ENCODE results near the gene ST3GAL2.
A peak's percentile ranks its signal among the peaks of the same experiment; 100 is the strongest.
"Not testable (repeated sequence)": the region's sequence is repeated elsewhere in the genome, so short reads cannot be mapped to it uniquely, and the experiment has no call there.

The ST3GAL2 gene

DNA sequence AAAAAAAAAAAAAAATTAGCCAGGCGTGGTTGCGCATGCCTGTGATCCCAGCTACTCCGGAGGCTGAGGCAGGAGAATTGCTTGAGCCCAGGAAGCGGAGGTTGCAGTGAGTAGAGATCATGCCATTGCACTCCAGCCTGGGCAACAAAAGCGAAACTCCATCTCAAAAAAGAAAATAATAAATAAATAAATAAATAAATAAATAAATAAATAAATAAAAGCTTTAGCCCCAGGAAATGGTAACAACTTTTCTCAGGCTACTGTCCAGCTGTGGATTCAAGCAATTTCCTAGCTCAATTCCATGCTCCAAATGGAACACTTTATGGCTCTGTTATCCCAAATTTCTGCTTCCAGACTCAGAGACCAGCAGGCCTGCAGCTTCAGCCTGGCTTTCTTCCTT, 25.3 kb downstream of the ST3GAL2 start:
- DNase-seq: not testable (repeated sequence)

- DNase-seq: no peak
Observed at GRCh38 chr16:70412385-70412784, 26.5 kb downstream of the ST3GAL2 start.

- DNase-seq: peak; percentile 63 to 70
Observed at GRCh38 chr16:70410734-70411133, 28.2 kb downstream of the ST3GAL2 start.

DNA sequence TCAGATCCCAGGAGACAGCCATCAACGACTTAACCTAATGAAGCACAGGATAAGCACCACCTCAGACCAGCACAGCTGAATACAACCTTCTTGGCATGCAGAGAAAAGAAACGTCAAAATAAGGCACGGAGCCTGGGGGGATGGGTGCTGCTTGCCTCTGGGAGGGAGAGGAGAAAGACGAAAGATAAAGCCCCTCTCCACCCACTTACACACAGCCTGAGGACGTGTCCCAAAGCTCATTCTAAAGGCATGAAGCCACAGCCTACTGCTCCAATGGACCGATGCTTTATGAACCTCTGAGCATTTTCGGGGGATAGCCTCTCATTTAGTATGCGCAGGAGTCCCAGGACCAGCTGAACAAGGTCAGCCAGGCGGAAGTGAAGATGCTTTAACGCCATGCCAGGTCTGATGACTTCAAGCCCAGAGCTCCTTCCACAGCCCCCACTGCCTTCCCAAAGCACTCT, 31.1 kb downstream of the ST3GAL2 start:
- DNase-seq: no peak

DNA sequence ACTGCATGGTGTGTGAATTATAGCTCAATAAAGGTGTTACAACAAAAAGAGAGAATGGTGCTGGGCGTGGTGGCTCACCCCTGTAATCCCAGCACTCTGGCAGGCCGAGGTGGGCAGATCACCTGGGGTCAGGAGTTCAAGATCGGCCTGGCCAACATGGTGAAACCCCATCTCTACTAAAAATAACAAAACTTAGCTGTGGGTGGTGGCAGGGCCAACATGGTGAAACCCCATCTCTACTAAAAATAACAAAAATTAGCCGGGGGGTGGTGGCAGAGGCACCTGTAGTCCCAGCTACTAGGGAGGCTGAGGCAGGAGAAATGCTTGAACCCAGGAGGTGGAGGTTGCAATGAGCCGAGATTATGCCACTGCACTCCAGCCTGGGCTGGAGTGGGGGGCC, 32.8 kb downstream of the ST3GAL2 start:
- not testable (repeated sequence) for DNase-seq

DNA sequence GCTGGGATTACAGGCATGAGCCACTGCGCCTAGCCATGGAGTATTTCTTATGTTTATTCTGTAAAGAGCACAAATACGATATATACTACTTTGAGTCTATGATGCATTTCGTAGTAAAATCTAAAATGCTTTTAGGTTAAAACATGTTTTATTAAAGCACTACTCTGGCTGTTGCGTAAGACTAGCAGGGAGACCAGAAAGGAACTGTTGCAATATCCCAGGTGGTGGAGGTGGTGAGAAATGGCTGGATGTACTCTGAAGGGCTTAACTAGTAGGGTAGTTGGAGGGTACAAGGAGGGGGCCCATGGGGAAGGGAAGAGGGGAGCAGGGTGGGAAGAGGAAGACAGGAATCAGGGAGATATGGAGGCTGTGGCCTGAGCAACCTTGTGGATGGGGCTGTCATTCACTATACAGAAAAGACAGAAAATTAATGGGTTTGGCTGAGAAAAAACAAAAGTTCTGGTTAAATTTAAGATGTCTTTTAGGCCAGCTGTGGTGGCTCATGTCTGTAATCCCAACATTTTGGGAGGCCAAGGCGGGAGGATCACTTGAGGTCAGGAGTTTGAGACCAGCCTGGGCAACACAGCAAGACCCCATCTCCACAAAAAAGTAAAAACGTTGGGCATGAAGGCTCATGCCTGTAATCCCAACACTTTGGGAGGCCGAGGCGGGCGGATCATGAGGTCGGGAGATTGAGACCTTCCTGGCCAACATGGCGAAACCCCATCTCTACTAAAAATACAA, 35.8 kb downstream of the ST3GAL2 start:
- no peak for DNase-seq

DNA sequence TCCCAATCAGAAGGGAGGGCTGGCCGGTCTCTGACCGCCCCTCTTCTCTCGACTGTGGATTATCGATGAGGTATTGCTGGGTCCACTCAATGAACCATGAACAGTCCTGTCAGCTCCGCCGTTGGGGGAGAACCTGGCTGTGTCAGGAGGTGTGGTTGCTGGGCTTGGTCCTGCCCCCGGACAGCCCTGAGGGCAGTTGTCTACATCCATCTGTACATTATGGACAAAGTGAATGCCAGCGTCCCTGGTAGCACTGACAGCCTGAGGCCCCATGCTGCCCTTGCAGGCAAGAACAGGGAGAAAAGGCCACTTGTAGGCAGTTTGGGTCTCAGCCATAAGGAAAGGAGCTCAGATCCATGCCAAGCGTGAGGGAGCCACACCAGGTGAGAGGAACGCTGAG, 38.9 kb downstream of the ST3GAL2 start:
- no peak for DNase-seq

DNA sequence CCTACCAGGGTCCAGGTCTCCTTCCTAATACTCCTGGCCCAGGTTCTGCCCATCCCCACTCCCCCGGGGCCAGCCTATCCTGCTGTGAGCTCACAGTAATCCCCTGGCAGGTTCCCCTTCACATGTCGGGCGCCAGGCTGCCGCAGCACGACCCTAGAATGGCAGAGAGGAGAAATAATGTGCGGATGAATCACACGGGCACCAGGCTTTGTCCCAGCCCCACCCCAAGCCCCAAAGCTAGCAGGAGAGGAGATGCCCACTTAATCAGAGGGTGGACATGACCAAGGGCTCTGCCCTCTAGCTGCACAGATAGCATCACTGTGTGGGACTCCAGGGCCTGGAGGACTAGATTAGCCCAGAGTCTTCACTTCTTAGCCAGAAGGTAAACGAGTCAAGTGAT, 39.5 kb downstream of the ST3GAL2 start:
- DNase-seq: no peak

GRCh38 chr16:70398177-70398743, 40.6 kb downstream of the ST3GAL2 start:
- DNase-seq: no peak

GRCh38 chr16:70396246-70396904, 42.5 kb downstream of the ST3GAL2 start:
- DNase-seq: peak in 1 of 2 experiments; percentile 77

GRCh38 chr16:70395345-70395901, 43.5 kb downstream of the ST3GAL2 start:
- DNase-seq: no peak

DNA sequence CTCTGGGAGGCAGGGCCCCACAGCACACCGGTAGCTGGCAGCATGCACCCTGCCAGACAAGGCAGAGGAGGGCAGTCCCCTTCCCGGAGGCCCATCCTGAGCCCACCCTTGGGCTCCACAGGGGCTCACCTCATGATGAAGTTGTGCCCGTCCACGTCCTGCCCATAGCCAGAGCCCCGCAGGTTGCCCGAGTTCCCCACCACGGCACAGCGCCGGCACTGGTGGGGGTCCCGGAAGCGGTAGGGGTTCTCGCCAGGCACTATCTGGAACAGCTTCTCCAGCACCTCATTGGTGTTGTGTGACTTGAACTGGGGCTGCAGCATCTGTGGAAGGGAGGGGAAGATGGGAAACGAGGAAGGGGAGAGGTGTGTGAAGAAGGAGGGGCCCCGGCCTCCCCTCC, 44.0 kb downstream of the ST3GAL2 start:
- DNase-seq: no peak

- DNase-seq: no peak
Observed at GRCh38 chr16:70393662-70394061, 45.2 kb downstream of the ST3GAL2 start.

DNA sequence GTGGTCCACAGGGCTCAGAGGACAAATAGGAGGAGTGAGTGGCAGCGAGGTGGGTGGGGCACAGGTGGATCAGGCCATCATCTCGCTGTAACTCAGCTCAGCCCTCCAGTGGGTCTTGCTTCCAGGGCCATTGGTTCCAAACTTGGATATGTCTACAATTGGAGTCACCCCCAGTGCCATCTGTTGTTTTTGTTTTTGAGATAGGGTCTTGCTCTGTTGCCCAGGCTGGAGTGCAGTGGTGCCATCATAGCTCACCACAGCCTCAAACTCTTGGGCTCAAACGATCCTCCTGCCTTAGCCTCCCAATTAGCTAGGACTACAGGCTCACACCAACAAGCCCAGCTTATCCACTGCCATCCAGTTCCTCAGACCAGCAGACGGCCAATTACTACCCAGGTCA, 46.3 kb downstream of the ST3GAL2 start:
- no peak for DNase-seq

GRCh38 chr16:70391881-70392481, 46.9 kb downstream of the ST3GAL2 start:
- peak in 1 of 2 experiments; percentile 44 for DNase-seq

- DNase-seq: no peak
Observed at GRCh38 chr16:70391446-70391845, 47.5 kb downstream of the ST3GAL2 start.

GRCh38 chr16:70390774-70391173, 48.1 kb downstream of the ST3GAL2 start:
- no peak for DNase-seq

DNA sequence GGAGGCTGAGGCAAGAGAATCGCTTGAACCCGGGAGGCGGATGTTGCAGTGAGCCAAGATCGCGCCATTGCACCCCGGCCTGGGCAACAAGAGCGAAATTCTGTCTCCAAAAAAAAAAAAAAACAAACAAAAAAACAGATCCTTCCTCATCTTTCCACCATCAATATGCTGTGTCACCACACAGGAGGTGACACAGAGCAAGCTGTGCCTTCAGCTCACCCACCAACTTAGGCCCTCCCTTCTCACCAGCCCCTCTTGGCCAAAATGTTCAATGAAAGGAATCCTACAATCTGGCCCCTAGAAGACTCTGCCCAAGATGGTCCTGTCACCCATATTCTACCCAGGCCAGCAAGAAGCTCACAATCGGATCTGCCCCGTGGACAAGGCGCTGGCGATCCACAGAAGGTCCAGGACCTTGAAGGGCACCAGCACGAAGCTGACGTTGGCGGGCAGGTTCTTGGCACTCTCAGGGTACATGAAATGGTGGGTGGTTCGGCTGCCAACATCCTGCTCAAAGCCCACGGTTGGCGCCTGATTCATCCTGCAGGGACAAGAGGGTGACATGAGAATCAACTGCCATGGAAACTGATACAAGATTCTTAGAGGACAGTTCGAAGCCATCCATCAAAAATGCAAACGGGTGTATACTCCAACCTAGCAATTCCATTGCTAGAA, 50.8 kb downstream of the ST3GAL2 start:
- DNase-seq: no peak

- not testable (repeated sequence) for DNase-seq
Observed at GRCh38 chr16:70386289-70386986, 52.5 kb downstream of the ST3GAL2 start.

DNA sequence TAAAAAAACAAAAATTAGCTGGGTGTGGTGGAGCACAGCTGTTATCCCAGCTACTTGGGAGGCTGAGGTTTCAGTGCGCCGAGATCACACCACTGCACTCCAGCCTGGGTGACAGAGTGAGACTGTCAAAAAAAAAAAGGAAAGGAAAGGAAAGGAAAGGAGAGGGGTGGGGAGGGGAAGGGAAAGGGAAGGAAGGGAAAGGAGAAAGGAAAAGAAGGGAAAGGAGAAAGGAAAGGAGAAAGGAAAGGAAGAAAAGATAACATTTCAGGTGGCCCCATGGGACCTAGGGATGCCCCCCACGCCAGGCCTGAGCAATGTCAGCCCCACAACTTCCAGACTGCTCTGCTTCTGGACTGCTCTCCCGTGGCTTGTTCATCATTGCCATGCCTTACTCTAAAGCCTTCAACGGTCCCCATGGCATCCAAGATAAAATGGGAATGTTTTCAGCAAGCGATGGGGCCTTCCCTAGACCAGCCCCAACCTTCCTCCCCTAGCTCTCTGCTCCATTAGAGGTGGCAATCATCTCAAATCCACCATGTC, 55.4 kb downstream of the ST3GAL2 start:
- no peak for DNase-seq

DNA sequence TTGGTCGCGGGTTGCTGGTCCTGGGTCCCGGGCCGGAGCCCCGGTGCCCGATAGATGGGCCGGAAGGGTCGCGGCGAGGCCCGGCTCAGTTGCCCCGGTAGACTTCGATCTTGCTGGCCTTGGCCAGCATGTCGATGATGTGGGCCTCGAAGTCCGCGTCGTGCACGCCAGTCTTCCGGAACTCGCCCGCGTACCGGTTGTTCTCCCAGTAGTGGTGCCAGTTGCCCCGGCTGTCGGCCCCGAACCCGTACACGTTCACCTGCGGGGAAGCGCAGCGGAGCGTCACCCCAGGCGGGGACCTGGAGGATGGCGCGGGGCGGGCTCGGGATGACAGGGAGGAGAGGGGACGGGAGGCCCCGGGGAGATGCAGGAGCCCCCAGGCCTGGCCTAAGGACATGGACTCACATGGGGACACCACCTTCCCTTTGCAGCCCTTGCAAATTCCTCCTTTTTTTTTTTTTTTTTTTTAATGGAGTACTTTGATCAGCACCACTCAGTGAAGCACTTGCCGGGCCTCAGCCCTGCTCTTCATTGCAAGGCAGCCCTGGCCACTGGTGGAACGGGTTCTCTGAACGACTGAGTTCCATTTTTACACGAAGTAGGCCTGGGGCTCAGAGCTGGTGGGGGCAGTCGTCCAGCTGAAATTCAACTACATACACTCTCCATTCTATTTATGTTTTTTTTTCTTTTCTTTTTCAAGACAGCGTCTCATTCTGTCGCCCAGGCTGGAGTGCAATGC, 57.1 kb downstream of the ST3GAL2 start:
- no peak for DNase-seq
